Activated T-helper 9 cell treated with anti-CD3 and anti-CD28 coated beads, Interleukin-2, amount 50 U/mL, for 16 hours (primary cell): Measurements from ENCODE around the gene PDCD6IP.
"Not testable (repeated sequence)": the region's sequence is repeated elsewhere in the genome, so short reads cannot be mapped to it uniquely, and the experiment has no call there.

Experiments
- DNase-seq: peaks from one replicate; pipeline ENCODE4 v3.0.0-alpha.2; 2020; ENCODE audit warnings: low read depth

Gene PDCD6IP

GRCh38 chr3:33855884-33856546 lies 57.6 kb downstream of the PDCD6IP start:
- DNase-seq = no peak

DNA sequence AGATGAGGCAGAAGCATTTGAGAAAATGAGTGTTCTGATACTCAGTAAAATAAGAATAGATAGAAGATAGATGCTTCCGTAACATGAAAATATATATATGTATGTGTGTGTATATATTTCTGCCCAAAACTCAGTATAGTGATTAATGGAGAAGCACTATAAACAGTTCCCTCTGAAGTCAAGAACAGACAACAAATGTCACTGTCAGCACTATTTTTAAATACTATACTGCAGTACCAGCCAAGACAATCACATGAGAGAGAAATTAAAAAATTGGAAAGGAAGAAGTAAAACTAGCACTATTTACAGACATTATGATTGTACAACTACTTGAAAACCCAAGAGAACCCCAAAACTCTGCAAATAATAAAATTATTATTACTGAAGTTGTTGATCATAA lies 59.3 kb downstream of the PDCD6IP start:
- DNase-seq = not testable (repeated sequence)

- no peak for DNase-seq
Measured at GRCh38 chr3:33858131-33858530, 59.7 kb downstream of the PDCD6IP start.

- DNase-seq = no peak
Measured at GRCh38 chr3:33860373-33861050, 62.1 kb downstream of the PDCD6IP start.

DNA sequence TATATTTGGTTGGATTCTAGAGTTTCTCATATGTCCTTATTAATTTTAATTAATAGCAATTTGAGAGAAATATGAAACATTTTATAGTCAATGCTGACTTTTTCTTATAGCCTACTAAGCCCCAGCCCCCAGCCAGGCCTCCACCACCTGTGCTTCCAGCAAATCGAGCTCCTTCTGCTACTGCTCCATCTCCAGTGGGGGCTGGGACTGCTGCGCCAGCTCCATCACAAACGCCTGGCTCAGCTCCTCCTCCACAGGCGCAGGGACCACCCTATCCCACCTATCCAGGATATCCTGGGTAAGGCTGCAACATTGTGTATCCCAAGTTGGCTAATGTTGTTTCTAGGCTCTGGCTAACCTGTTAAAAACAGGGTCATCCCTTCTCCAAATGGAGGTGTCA lies 66.7 kb downstream of the PDCD6IP start:
- DNase-seq = no peak

DNA sequence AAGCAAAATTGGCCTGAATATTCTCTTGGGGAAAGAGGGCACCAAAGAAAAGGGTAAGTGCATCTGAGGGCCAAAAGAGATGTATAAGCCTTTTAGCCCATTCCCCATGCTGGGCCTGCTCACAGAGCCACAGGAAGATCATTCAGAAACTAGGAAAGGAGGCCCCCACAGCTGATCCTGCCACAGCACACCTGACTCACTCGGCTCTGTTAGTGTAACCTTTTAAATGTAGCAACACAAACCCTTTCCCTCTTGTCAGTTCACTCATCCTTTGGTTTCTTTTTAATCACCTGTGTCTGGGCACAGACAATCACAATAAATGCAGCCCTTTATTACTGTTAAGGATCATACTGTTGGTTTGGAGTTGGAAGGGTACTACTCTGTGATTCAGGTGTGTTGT lies 69.9 kb downstream of the PDCD6IP start:
- no peak for DNase-seq

DNA sequence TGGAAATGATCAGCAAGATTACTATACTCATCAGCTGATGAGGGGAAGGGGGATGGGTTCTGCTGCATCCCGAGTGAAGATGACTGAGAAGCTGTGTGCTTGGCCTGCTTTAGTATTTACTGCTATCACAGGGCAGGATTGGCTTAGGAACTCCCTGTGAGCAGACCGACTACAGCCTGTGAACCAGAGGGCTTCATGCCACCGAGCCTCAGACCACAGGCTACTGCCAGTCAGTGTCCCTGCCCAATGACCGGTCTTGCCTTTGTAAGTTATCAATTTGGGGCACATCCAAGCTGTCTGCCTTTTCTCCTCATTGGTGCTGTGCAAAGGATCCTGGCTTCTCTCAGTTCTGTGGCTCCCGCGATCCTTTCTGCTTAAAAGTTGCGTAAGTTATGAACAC lies 71.5 kb downstream of the PDCD6IP start:
- DNase-seq = no peak

GRCh38 chr3:33874815-33875214 lies 76.4 kb downstream of the PDCD6IP start:
- DNase-seq = no peak

DNA sequence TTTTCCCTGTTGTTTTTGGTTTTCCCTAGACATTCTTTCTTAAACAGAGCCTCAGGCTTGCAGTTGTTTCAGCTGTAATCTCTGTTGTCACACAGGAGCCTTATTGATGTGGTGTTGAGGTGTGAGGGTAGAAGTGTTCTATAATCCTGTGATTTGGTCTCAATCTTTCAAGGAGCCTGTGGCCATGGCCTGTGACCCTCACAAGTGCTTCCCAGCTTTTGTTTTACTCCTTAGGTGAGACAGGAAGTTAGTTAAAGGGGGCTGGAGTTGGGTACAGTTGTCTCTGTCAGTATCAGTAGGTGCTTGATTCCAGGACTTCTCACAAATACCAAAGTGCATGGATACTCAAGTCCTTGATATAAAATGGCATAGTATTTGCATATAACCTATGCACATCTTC lies 77.2 kb downstream of the PDCD6IP start:
- DNase-seq = no peak

DNA sequence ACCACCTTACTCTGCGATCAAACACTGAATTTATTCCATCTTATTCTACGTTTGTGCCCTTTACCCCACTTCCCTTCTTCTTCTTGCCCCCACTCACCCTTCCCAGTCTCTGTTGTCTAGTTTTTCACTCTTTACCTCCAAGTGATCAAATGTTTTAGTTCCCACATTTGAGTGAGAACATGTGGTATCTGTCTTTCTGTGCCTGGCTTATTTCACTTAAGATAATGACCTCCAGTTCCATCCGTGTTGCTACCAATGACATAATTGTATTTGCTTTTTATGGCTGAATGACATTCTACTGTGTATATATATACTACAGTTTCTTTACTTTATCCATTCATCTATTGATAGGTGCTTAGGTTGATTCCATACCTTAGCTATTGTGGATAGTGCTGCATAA lies 78.8 kb downstream of the PDCD6IP start:
- DNase-seq = no peak

DNA sequence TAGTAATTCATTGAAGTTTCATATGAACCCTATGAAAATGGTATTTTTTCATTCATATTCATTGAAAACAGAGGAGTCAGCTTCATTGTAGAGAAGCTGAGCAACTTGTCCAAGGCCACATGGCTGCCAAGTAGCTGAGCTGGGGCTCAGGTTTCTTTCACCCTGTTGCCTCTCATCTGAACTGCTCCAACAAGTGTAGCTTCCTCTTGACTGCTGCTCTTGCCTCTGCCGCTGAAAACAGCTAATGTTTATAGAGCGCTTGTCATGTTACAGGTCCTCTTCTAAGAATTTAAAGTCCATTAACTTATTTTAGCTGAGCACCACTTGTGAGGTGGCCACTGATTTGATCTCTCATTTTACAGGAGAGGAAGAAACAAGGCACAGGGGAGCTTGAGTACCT lies 81.1 kb downstream of the PDCD6IP start:
- DNase-seq = no peak

DNA sequence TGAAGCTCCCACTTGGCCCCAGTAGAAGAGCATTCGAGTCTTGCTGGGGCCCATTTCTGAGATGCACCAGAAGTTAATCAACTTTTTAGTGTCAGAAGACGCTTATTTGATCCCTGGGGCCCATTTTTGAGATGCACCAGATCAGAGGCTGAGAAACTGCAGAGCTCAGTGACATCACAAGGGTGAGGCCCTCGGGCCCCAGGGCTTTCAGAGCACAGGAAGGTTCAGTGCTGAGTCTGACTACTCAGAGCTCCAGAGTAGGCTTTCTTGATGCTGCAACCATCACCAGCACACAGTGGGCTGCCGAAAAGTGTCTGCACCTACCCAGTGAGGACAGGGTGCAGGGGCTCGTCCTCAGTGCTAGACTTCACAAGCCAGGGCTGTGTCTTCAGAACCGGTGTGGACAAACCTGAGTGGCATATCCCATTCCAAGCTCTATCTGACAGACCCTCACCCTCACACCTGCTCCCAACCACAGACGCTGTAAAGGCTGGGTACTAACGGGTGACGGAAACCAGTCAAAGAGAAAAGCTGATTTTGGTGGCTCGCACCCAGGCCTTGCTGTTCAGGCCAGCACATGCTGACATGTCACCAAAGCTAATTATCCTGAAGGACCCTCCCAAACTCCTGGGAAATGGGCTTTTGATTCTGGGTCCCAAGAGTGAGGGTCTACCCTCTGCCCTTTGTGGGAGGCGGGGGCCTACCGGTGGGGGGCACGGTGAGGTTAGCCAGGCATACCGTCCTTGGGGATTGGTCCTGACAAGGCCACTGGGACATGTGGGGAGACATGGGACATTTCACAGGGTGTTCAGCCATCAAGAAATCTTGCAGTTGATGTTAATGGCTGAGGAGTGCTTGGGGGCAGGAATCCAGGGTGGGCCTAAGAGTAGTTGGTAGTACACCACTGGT lies 83.0 kb downstream of the PDCD6IP start:
- DNase-seq = no peak

GRCh38 chr3:33882296-33882695 lies 83.9 kb downstream of the PDCD6IP start:
- DNase-seq = no peak

GRCh38 chr3:33883538-33883950 lies 85.1 kb downstream of the PDCD6IP start:
- no peak for DNase-seq

- DNase-seq = no peak
Measured at GRCh38 chr3:33883951-33884561, 85.6 kb downstream of the PDCD6IP start.

- DNase-seq = no peak
Measured at GRCh38 chr3:33884701-33885100, 86.3 kb downstream of the PDCD6IP start.

- no peak for DNase-seq
Measured at GRCh38 chr3:33885496-33885895, 87.1 kb downstream of the PDCD6IP start.

- no peak for DNase-seq
Measured at GRCh38 chr3:33886015-33886414, 87.6 kb downstream of the PDCD6IP start.

- DNase-seq = no peak
Measured at GRCh38 chr3:33887478-33887877, 89.0 kb downstream of the PDCD6IP start.

- DNase-seq = no peak
Measured at GRCh38 chr3:33889394-33890039, 91.1 kb downstream of the PDCD6IP start.

DNA sequence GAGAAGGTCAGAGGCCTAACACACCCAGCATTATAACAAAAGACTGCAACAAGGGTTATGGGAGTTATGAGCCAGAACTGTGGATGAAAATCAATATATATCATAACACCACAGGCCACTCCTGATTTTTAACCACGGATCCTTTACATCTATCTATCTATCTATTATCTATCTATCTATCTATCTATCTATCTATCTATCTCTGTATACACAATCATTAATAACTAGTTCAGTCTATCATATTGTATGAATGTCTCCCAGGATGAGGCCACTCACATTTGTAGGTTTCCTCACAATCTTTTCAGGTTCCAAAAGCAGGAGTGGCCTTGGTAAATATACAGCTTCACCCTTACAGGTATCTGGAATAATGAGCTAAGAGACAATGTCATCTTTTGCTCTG lies 94.2 kb downstream of the PDCD6IP start:
- DNase-seq = no peak

- DNase-seq = no peak
Measured at GRCh38 chr3:33895658-33896057, 97.2 kb downstream of the PDCD6IP start.
